Dendritic cell treated with granulocyte-macrophage colony-stimulating factor and Interleukin-4, amounts not matched to agents 40 ng/mL and 50 ng/mL, for 4 days (primary cell): ENCODE data around the gene RPUSD1.

ENCODE experiments used
- H3K27ac Mint-ChIP-seq: one replicate; pipeline ENCODE4 v1.8.0; 2022; ENCODE audit warnings: mild to moderate bottlenecking, mixed read lengths
- H3K27me3 Mint-ChIP-seq: one replicate; pipeline ENCODE4 v1.8.0; 2022; ENCODE audit warnings: mild to moderate bottlenecking, mixed read lengths
- H3K36me3 Mint-ChIP-seq: one replicate; pipeline ENCODE4 v1.8.0; 2022; ENCODE audit warnings: low read depth, mixed read lengths
- H3K4me1 Mint-ChIP-seq: one replicate; pipeline ENCODE4 v1.8.0; 2022; ENCODE audit warnings: low read depth, mixed read lengths
- H3K4me3 Mint-ChIP-seq: one replicate; pipeline ENCODE4 v1.8.0; 2022; ENCODE audit warnings: mild to moderate bottlenecking, moderate library complexity, mixed read lengths
- H3K9me3 Mint-ChIP-seq: one replicate; pipeline ENCODE4 v1.8.0; 2022; ENCODE audit warnings: mixed read lengths
- intact Hi-C: fragments of 100-400 bp; cut with micrococcal nuclease; formaldehyde crosslinking; loops from one replicate; pipeline ENCODE4 v1.15.0; 2022

Gene RPUSD1

GRCh38 chr16:766008-766819 is 22.0 kb downstream of the RPUSD1 start:
- no peaks in the 10 kb centered on the region for H3K9me3 Mint-ChIP-seq
- H3K27ac Mint-ChIP-seq = no peak overlapping the region
- intact Hi-C loops = no loop called here
- peaks cover 15% of the 10 kb centered on the region for H3K27me3 Mint-ChIP-seq
- no peaks in the 10 kb centered on the region for H3K36me3 Mint-ChIP-seq
- H3K4me1 Mint-ChIP-seq = no peaks in the 10 kb centered on the region
- no peak overlapping the region for H3K4me3 Mint-ChIP-seq

GRCh38 chr16:765488-765865 is 22.7 kb downstream of the RPUSD1 start:
- Mint-ChIP-seq H3K4me3 (no peak overlapping the region), H3K27ac (no peak overlapping the region), H3K36me3 (no peaks in the 10 kb centered on the region), H3K4me1 (no peaks in the 10 kb centered on the region), H3K27me3 (peaks cover 13% of the 10 kb centered on the region), H3K9me3 (no peaks in the 10 kb centered on the region)
- intact Hi-C loops = no loop called here

GRCh38 chr16:764848-765487 is 23.2 kb downstream of the RPUSD1 start:
- Mint-ChIP-seq H3K36me3 (no peaks in the 10 kb centered on the region), H3K4me1 (no peaks in the 10 kb centered on the region), H3K9me3 (no peaks in the 10 kb centered on the region), H3K27ac (no peak overlapping the region), H3K4me3 (no peak overlapping the region), H3K27me3 (peaks cover 13% of the 10 kb centered on the region)
- intact Hi-C loops = no loop called here

- Mint-ChIP-seq H3K9me3 (no peaks in the 10 kb centered on the region), H3K4me3 (no peak overlapping the region), H3K36me3 (no peaks in the 10 kb centered on the region), H3K27me3 (peaks cover 11% of the 10 kb centered on the region), H3K27ac (no peak overlapping the region), H3K4me1 (no peaks in the 10 kb centered on the region)
- intact Hi-C loops = no loop called here
Measured at GRCh38 chr16:764184-764750, 23.9 kb downstream of the RPUSD1 start.

- intact Hi-C loops = no loop called here
- Mint-ChIP-seq H3K4me1 (no peaks in the 10 kb centered on the region), H3K4me3 (no peak overlapping the region), H3K36me3 (no peaks in the 10 kb centered on the region), H3K27ac (no peak overlapping the region), H3K27me3 (peaks cover 8% of the 10 kb centered on the region), H3K9me3 (no peaks in the 10 kb centered on the region)
Measured at GRCh38 chr16:763369-764183, 24.6 kb downstream of the RPUSD1 start.

GRCh38 chr16:762595-763268 is 25.4 kb downstream of the RPUSD1 start:
- intact Hi-C loops = no loop called here
- Mint-ChIP-seq H3K36me3 (no peaks in the 10 kb centered on the region), H3K27me3 (peaks cover 3% of the 10 kb centered on the region), H3K4me1 (peaks cover 5% of the 10 kb centered on the region), H3K4me3 (no peak overlapping the region), H3K27ac (no peak overlapping the region), H3K9me3 (no peaks in the 10 kb centered on the region)

GRCh38 chr16:761625-762513 is 26.3 kb downstream of the RPUSD1 start:
- H3K27me3 Mint-ChIP-seq = peaks cover 1% of the 10 kb centered on the region
- no peak overlapping the region for H3K27ac Mint-ChIP-seq
- H3K4me1 Mint-ChIP-seq = peaks cover 13% of the 10 kb centered on the region
- no peaks in the 10 kb centered on the region for H3K9me3 Mint-ChIP-seq
- no peak overlapping the region for H3K4me3 Mint-ChIP-seq
- no peaks in the 10 kb centered on the region for H3K36me3 Mint-ChIP-seq
- intact Hi-C loops = no loop called here

GRCh38 chr16:760545-761343 is 27.4 kb downstream of the RPUSD1 start, which contains the start of gene MSLN:
MSLN (plus strand) TSS chr16:760734; CDS start chr16:762681, 1,947 bp downstream.
- H3K27me3 Mint-ChIP-seq = no peaks in the 10 kb centered on the region
- H3K4me1 Mint-ChIP-seq = peaks cover 19% of the 10 kb centered on the region
- no peak within 1 kb of the TSS for H3K4me3 Mint-ChIP-seq
- no peak within 1 kb of the TSS for H3K27ac Mint-ChIP-seq
- intact Hi-C loops = no loop called here
- H3K36me3 Mint-ChIP-seq = no peaks in the 10 kb centered on the region
- no peaks in the 10 kb centered on the region for H3K9me3 Mint-ChIP-seq

GRCh38 chr16:760065-760464 is 28.1 kb downstream of the RPUSD1 start:
- H3K4me1 Mint-ChIP-seq = peaks cover 20% of the 10 kb centered on the region
- intact Hi-C loops = no loop called here
- no peaks in the 10 kb centered on the region for H3K9me3 Mint-ChIP-seq
- no peaks in the 10 kb centered on the region for H3K27me3 Mint-ChIP-seq
- H3K36me3 Mint-ChIP-seq = no peaks in the 10 kb centered on the region
- no peak overlapping the region for H3K4me3 Mint-ChIP-seq
- H3K27ac Mint-ChIP-seq = no peak overlapping the region

GRCh38 chr16:759110-759910 is 28.9 kb downstream of the RPUSD1 start:
- no peaks in the 10 kb centered on the region for H3K36me3 Mint-ChIP-seq
- peaks cover 27% of the 10 kb centered on the region for H3K4me1 Mint-ChIP-seq
- intact Hi-C loops = no loop called here
- no peak overlapping the region for H3K27ac Mint-ChIP-seq
- H3K27me3 Mint-ChIP-seq = no peaks in the 10 kb centered on the region
- no peaks in the 10 kb centered on the region for H3K9me3 Mint-ChIP-seq
- no peak overlapping the region for H3K4me3 Mint-ChIP-seq

GRCh38 chr16:756428-756827 is 31.8 kb downstream of the RPUSD1 start:
- intact Hi-C loops = no loop called here
- Mint-ChIP-seq H3K27me3 (peaks cover 6% of the 10 kb centered on the region), H3K4me1 (peaks cover 37% of the 10 kb centered on the region), H3K27ac (no peak overlapping the region), H3K4me3 (no peak overlapping the region), H3K36me3 (no peaks in the 10 kb centered on the region), H3K9me3 (no peaks in the 10 kb centered on the region)
